ENCODE measurements around the gene PSMB5. TPM values are rescaled to one million over a fixed set of nuclear protein-coding genes. Genes with fewer than 3 reads are reported as not detected.

Gene PSMB5
- total and polyA plus RNA-seq, 2 of the 13 experiments (the other 11 are each of a cell fraction or from before 2014, with no cell fraction given), result 705 to 871 TPM

DNA sequence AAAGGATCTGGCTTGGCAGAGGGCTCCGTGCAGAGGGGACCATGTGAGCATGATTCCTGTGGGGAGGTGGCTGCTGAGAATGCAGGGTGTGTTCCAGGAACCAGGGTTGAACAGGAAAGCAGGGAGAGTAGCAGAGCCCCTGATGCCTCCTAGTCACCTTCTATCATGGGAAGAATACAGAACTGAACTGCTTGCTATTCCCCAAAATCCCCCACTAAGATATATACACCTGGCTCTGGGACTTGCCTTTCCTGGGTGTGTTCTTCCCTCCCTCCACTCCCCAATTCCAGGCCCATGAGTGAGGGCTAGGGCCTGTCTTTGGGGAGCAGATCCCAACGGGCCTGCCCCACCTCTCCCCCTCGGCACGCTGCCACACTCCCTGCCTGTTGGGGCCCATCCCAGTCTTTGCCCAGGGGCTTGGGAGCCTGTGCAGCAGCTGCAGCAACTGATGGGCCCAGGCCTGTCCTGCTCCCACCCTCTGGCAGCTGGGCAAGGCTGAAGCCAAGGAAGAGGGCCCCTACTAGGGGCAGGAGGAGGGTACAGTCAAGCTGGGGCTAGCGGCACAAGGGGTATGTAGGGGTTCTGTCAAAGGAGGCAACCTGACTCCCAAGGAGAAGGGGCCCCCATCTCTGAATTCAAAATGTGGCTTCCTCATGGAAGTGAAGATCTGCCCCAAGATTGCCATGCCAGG lies 55.6 kb downstream of the PSMB5 start (continued):
- TF ChIP-seq RNF219 (CRISPR knock-in tag; IDR thresholded peaks at IDR 0.05) (no peak), ZSCAN22 (CRISPR knock-in tag; IDR thresholded peaks at IDR 0.05) (peak; percentile 79; the same call in 1 of the 2 replicates), ZBTB4 (CRISPR knock-in tag; IDR thresholded peaks at IDR 0.05; ENCODE audit: borderline replicate concordance) (0 out of 2 replicates have a peak, but pooled peaks have one; percentile 32), GFI1 (CRISPR knock-in tag; IDR thresholded peaks at IDR 0.05; ENCODE audit: borderline replicate concordance) (no peak), ZNF652 (CRISPR knock-in tag; IDR thresholded peaks at IDR 0.05; ENCODE audit: borderline replicate concordance, low read depth) (no peak), ZFY (CRISPR knock-in tag; IDR thresholded peaks at IDR 0.05) (no peak), TSC22D2 (CRISPR knock-in tag; IDR thresholded peaks at IDR 0.05; ENCODE audit: borderline replicate concordance) (peak; percentile 82; the same call in 1 of the 2 replicates), ZNF609 (CRISPR knock-in tag; IDR thresholded peaks at IDR 0.05; ENCODE audit: borderline replicate concordance) (0 out of 2 replicates have a peak, but pooled peaks have one; percentile 26), ZNF274 (CRISPR knock-in tag; IDR thresholded peaks at IDR 0.05) (peak; percentile 73; the same call in 1 of the 2 replicates), ZNF543 (CRISPR knock-in tag; IDR thresholded peaks at IDR 0.05) (peak; percentile 19; the same call in 1 of the 2 replicates), HDAC2 (CRISPR knock-in tag; IDR thresholded peaks at IDR 0.05) (0 out of 2 replicates have a peak, but pooled peaks have one; percentile 15), KAT7 (CRISPR knock-in tag; IDR thresholded peaks at IDR 0.05; ENCODE audit: borderline replicate concordance) (peak; percentile 96), AGO1 (IDR thresholded peaks at IDR 0.05; ENCODE audit: low read depth, low read length, poor library complexity, severe bottlenecking) (peak; percentile 84), ZBTB42 (CRISPR knock-in tag; IDR thresholded peaks at IDR 0.05) (no peak), MATR3 (CRISPR knock-in tag; IDR thresholded peaks at IDR 0.05) (peak; percentile 95; the same call in 1 of the 2 replicates), IKZF5 (CRISPR knock-in tag; IDR thresholded peaks at IDR 0.05) (0 out of 2 replicates have a peak, but pooled peaks have one; percentile 17)
